ENCODE measurements around the gene MAP4K5. TPM values are rescaled to one million over a fixed set of nuclear protein-coding genes. Genes with fewer than 3 reads are reported as not detected.

Gene MAP4K5
- total and polyA plus RNA-seq, 2 of the 13 experiments (the other 11 are each of a cell fraction or from before 2014, with no cell fraction given), result 12.7 to 23.9 TPM

DNA sequence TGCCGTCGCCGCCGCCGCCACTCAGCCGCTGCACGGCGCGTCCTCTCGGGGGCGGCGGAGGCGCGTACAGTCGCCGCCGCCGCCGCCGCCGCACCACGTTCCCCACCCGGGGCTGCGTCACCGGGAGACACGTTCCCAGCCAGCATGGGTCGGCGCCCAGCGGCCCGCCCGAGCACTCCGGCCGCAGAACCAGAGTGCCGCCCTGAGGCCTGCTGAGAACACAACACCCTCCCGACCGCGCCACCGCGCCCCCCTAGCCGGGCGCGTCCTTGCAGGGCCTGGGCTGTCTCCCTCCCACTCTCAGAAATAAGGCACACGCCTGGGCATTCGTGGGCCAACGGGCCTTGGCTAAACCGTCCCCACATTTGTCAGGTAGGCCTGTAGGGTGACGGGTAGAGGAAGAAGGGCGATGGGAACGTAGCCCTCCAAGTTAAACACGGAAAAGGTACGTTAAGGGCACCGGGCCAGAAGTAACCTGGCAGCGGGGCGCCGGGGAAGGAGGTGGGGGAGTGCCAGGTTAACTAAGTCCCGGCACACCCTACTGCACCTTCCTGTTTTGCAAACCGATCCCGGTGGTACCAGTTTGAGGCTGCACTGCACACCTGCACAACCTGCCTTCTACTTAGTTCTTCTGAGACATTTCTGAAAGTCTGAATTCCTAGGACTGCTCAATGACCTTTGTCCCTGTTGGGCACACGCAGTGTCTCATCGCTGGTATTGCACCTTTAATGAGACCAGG, at the start of gene MAP4K5 (continued):
- TF ChIP-seq, protein P1, sequence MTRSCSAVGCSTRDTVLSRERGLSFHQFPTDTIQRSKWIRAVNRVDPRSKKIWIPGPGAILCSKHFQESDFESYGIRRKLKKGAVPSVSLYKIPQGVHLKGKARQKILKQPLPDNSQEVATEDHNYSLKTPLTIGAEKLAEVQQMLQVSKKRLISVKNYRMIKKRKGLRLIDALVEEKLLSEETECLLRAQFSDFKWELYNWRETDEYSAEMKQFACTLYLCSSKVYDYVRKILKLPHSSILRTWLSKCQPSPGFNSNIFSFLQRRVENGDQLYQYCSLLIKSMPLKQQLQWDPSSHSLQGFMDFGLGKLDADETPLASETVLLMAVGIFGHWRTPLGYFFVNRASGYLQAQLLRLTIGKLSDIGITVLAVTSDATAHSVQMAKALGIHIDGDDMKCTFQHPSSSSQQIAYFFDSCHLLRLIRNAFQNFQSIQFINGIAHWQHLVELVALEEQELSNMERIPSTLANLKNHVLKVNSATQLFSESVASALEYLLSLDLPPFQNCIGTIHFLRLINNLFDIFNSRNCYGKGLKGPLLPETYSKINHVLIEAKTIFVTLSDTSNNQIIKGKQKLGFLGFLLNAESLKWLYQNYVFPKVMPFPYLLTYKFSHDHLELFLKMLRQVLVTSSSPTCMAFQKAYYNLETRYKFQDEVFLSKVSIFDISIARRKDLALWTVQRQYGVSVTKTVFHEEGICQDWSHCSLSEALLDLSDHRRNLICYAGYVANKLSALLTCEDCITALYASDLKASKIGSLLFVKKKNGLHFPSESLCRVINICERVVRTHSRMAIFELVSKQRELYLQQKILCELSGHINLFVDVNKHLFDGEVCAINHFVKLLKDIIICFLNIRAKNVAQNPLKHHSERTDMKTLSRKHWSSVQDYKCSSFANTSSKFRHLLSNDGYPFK (CRISPR knock-in tag; IDR thresholded peaks at IDR 0.05; ENCODE audit: borderline replicate concordance), result peak; percentile 66; the same call in 1 of the 2 replicates
- no peak for TF ChIP-seq MTF1 (CRISPR knock-in tag; IDR thresholded peaks at IDR 0.05)
- TF ChIP-seq KDM3A (CRISPR knock-in tag; IDR thresholded peaks at IDR 0.05; ENCODE audit: low read depth), result peak; percentile 98
- no peak for TF ChIP-seq WIZ (CRISPR knock-in tag; IDR thresholded peaks at IDR 0.05)
- no peak for TF ChIP-seq POLR2AphosphoS2 (IDR thresholded peaks at IDR 0.05; ENCODE audit: low read depth, low read length)
- no peak; the same call in 1 of the 2 replicates for TF ChIP-seq ZSCAN29 (CRISPR knock-in tag; conservative IDR thresholded peaks at IDR 0.05)
- no peak; the same call in 1 of the 2 replicates for TF ChIP-seq ZNF773 (CRISPR knock-in tag; IDR thresholded peaks at IDR 0.05; ENCODE audit: borderline replicate concordance)
- TF ChIP-seq PAX8 (CRISPR knock-in tag; IDR thresholded peaks at IDR 0.05; ENCODE audit: borderline replicate concordance), result 0 out of 2 replicates have a peak, but pooled peaks have one; percentile 61
- TF ChIP-seq ZNF83 (CRISPR knock-in tag; IDR thresholded peaks at IDR 0.05; ENCODE audit: borderline replicate concordance), result 0 out of 2 replicates have a peak, but pooled peaks have one; percentile 81
- TF ChIP-seq, protein P2, sequence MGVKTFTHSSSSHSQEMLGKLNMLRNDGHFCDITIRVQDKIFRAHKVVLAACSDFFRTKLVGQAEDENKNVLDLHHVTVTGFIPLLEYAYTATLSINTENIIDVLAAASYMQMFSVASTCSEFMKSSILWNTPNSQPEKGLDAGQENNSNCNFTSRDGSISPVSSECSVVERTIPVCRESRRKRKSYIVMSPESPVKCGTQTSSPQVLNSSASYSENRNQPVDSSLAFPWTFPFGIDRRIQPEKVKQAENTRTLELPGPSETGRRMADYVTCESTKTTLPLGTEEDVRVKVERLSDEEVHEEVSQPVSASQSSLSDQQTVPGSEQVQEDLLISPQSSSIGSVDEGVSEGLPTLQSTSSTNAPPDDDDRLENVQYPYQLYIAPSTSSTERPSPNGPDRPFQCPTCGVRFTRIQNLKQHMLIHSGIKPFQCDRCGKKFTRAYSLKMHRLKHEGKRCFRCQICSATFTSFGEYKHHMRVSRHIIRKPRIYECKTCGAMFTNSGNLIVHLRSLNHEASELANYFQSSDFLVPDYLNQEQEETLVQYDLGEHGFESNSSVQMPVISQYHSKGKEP (CRISPR knock-in tag; IDR thresholded peaks at IDR 0.05), result no peak
- TF ChIP-seq EP300 (IDR thresholded peaks at IDR 0.05; ENCODE audit: low read depth in 2 of 2, low read length in 2 of 2), result no peak
- TF ChIP-seq EP300 (CRISPR knock-in tag; IDR thresholded peaks at IDR 0.05; ENCODE audit: borderline replicate concordance), result no peak
- TF ChIP-seq ZNF720 (CRISPR knock-in tag; IDR thresholded peaks at IDR 0.05), result no peak
- peak; percentile 31; the same call in 1 of the 2 replicates for TF ChIP-seq ESRRA (CRISPR knock-in tag; IDR thresholded peaks at IDR 0.05; ENCODE audit: low read depth)
- peak; percentile 84 for TF ChIP-seq ARID4A (CRISPR knock-in tag; IDR thresholded peaks at IDR 0.05; ENCODE audit: borderline replicate concordance)
- TF ChIP-seq CBX5 (CRISPR knock-in tag; IDR thresholded peaks at IDR 0.05; ENCODE audit: borderline replicate concordance), result peak; percentile 63; the same call in 1 of the 2 replicates
- TF ChIP-seq FOXA3 (CRISPR knock-in tag; IDR thresholded peaks at IDR 0.05), result peak; percentile 32; the same call in 1 of the 2 replicates
- no peak for TF ChIP-seq DBP (CRISPR knock-in tag; IDR thresholded peaks at IDR 0.05; ENCODE audit: not compliant biosample characterization)
